ENCODE results near the gene SCRG1.
A peak's percentile ranks its signal among the peaks of the same experiment; 100 is the strongest.

SCRG1 gene

DNA sequence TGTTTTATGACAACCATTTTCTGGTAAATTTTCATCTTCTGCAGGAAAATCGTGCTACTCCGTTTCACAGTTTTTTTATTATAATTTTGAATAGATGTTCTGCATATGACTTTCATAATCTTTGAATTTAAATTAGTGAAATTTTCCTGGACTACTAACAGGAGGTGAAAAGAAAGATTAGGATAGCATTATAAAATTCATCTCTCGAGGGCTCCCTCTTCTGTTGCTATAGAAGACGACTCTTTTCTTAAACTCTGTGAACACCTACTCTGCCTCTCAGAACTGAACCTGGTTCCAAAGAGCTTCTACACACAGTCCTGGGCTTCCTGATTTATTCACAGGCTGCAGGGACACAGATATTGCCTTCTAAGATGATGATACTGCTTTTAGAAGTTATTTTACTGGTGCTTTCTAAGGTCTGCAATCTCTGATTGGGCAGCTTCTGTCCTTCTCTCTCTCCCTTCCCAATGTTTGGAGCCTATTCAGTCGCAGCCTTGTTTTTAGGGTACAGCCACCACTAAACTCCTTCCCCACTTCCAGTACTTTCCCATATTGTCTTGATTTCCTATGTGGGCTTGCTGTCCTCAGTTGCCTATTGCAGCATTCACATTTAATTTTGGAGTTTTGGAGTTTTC is 38.2 kb downstream of the SCRG1 start:
- no peak for DNase-seq (ENCODE audit: low spot score)

- no peak for DNase-seq (ENCODE audit: low spot score)
These were observed 41.0 kb downstream of the SCRG1 start for GRCh38 chr4:173357939-173358338.

DNA sequence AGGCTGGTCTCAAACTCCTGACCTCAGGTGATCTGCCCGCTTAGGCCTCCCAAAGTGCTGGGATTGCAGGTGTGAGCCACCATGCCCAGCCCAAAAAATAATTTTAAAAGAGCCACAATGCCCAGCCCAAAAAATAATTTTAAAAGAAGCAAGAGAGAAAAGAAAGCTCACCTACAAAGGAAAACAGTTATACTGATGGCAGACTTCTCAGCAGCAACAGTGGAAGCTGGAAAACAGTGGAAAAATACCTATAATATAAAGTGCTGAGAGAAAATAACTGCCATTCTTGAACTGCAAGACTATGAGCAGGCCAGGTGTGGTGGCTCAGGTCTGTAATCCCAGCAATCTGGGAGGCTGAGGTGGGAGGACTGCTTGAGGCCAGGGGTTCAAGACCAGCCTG is 51.4 kb downstream of the SCRG1 start:
- no peak for DNase-seq (ENCODE audit: low spot score)

- no peak for DNase-seq (ENCODE audit: low spot score)
These were observed 52.8 kb downstream of the SCRG1 start for GRCh38 chr4:173346074-173346473.

DNA sequence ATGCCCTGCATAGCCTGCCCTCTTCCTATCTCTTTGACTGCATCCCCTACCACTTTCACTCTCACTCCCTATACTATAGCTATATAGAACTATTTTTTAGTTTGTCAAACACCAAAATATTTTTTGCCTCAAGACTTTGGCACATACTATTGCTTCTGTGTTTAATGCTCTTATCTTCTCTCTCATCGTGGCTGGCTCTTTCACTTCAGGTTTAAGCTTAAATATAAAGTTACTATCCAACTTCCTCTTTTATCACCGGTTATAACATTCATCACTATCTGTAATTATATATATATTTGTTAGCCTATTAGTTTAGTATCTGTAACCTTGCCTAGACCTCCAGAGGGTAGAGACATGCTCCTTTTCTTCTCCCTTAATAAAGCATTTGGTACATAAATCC is 53.3 kb downstream of the SCRG1 start:
- DNase-seq (ENCODE audit: low spot score) = no peak

GRCh38 chr4:173343832-173344397 is 55.0 kb downstream of the SCRG1 start:
- no peak for DNase-seq (ENCODE audit: low spot score)

GRCh38 chr4:173337463-173337862 is 61.5 kb downstream of the SCRG1 start:
- DNase-seq (ENCODE audit: low spot score) = no peak

DNA sequence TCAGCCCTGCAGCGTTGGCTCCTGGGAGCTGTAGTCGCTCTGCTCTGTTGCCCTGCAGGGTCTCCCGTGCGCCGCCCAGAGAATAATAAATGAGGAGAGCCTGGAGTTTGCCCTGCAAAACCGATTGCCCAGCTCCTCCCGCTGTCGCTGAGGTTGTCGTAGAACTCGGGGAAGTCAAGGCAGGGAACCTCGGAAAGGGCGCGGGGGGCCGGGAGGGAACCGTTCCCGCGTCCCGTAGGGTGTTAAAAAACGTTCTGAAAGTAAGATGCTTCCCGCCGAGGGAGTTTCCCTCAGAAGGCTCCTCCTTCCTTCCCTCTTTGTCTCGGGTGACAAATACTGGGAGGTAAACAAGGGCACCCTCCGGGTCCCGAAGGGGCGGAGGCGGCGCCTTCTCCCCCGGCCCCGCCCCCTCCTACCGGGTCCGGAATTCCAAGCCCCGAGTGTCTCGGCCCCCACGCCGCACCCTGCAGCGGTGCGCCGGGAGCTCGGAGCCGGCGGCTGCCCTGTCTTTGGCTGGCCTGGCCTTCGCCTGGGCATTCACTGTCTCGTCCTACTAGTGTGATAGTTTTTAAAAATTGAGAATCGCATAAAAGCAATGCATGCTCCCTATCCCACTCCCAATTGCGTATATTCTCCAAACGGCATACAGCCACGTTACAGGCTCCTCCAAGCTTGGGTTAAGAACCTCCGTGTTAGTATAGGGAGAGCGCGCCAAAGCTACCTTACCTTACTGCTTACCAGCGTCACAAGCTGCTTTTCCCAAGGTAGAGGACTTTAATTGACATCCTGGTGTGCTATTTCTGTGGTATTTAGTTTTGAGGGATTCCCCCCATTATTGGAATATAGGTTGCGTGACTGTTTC is 63.8 kb downstream of the SCRG1 start:
- peak; percentile 78 for DNase-seq (ENCODE audit: low spot score)
